HG03108 (cell line): ENCODE data around the gene CARD10.
"Not testable (repeated sequence)": the region's sequence is repeated elsewhere in the genome, so short reads cannot be mapped to it uniquely, and the experiment has no call there.

Experiments
- ATAC-seq: cut with Tn5 transposase; IDR thresholded peaks from one replicate; pipeline ENCODE4 v1.9.1; 2021; ENCODE audit warnings: moderate library complexity; ENCODE audit not compliant: unreplicated experiment

CARD10 gene

DNA sequence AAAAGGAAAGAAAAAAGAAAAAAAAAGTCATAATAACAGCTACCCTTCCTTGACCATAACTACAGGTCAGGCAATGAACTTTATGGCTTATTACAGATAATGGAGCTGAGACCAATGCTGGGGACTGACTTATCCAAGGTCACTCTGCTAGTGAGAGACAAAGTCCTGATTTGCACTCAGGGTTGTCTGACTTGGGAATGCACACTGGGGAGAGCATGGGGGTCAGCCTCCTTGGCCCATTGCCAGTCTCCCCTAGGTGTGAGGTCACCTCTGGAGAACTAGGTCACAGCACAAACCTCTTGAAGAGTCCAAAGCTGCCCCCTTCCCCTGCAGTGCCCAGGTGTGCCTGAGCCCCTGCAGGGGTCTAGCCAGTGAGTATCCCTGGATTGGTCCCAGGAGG lies 35.8 kb upstream of the CARD10 start:
- no peak for ATAC-seq

GRCh38 chr22:37553725-37554124 lies 34.5 kb upstream of the CARD10 start:
- ATAC-seq: no peak

- ATAC-seq: no peak
Observed at GRCh38 chr22:37552524-37553163, 33.4 kb upstream of the CARD10 start.

- ATAC-seq: no peak
Observed at GRCh38 chr22:37551981-37552380, 32.8 kb upstream of the CARD10 start.

DNA sequence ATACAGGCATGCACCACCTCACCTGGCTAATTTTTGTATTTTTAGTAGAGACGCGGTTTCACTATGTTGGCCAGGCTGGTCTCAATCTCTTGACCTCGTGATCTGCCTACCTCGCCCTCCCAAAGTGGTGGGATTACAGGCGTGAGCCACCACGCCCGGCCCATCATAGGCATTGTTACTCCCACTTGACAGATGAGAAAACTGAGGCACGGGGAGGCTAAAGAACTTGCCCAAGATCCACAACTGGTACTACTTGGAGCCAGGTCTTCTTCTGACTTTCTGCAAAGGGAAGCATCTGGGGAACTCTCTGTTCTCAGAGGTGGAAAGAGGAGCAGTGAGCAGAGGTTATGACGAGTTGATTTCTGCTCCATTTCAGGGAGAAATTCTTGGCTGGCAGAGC lies 31.7 kb upstream of the CARD10 start:
- ATAC-seq: not testable (repeated sequence)

DNA sequence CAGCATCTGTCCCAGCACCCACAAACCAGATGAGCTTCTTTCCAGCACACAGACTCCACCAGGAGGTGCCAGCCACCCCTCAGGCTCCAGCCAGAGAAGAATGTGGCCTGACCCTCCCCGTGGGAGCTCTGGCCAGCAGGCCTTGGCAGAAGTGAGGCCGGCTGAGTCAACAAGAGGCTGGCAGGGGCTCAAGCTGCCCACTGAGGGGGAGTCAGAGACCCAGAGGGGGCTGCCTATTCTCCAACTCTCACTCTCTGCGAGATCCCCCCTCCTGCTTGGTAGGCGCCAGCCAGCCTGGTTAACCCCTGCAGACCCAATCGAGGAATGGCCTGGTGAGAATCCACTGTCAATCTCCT lies 30.5 kb upstream of the CARD10 start:
- ATAC-seq: no peak

- no peak for ATAC-seq
Observed at GRCh38 chr22:37547251-37547741, 28.1 kb upstream of the CARD10 start.

- no peak for ATAC-seq
Observed at GRCh38 chr22:37546437-37547250, 27.4 kb upstream of the CARD10 start.

- ATAC-seq: no peak
Observed at GRCh38 chr22:37545703-37546436, 26.7 kb upstream of the CARD10 start.

DNA sequence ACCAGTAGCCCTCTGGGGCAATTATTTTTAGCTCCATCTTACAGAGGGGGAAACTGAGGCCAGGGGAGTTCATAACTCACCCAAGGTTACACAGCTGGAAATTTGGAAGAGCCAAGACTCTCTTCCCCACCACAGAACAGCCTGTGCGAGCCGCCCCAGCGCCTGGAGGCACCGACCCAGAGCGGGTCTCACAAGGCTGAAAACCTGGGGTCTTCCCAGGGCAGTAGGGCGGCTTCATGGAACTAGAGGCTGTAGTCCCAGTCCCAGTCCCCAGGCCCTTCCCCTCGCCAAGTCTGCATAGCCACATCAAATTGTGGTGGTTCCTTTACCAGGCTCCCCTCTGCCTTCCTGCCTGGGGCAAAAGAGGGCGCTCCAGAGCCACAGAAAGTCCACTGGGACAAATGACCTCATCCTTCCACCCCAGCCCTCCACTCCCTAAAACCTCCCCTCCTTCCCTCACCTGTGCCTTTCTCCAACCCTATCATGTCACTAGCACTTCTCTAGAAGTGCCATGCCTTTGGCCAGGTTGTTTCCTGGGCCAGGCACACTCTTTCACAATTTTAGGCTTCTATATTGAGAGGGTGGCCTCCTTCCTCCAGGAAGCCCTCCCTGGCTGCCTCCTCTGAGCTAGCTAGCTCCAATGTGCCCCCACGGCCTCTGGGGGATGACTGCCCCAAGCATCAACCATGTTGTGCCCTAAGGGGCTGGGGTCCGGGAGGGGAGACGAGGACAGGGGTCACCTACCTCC lies 25.9 kb upstream of the CARD10 start:
- no peak for ATAC-seq

DNA sequence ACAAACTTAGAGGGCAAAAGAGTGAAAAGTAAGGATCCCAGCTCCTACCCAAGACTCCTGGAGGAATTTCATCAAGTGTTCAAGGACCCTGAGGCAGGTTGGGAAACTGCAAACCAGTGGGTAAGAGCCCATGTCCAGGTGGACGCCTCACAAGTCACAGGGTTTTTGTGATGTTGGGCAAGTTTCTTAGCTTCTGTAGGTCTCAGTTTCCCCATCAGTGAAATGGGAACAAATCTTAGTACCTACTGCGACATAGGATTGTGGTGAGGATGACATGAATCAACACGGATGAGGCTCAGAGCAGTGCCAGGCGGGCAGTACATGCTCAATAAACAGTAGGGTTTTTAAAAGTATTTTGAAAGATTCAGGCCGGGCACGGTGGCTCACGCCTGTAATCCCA lies 23.7 kb upstream of the CARD10 start:
- no peak for ATAC-seq

DNA sequence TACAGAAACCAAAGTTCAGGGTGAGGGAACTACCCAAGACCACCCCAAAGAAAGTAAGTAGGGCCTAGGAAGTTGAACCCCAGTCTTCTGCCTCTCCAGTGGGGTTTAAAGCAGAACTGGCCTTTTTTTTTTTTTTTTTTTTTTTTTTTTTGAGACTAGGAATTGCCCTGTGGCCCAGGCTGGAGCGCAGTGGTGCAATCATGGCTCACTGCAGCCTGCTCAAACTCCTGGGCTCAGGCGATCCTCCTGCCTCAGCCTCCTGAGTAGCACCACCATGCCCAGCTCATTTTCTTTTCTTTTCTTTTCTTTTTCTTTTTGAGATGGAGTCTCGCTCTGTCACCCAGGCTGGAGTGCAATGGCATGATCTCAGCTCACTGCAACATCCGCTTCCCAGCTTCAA lies 23.2 kb upstream of the CARD10 start:
- ATAC-seq: not testable (repeated sequence)

DNA sequence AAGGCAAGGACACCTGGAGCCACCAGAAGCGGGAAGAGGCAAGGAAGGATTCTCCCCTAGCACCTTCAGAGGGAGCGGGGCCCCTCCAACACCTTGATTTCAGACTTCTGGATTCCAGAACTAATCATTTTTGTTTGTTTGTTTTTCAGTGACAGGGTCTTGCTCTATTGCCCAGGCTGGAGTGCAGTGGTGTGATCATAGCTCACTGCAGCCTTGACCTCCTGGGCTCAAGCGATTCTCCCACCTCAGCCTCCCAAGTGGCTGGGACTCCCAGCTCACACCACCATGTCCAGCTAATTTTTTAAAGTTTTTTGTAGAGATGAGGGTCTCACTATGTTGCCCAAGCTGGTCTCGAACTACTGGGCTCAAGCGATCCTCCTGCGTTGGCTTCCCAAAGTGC lies 20.6 kb upstream of the CARD10 start:
- ATAC-seq: not testable (repeated sequence)

DNA sequence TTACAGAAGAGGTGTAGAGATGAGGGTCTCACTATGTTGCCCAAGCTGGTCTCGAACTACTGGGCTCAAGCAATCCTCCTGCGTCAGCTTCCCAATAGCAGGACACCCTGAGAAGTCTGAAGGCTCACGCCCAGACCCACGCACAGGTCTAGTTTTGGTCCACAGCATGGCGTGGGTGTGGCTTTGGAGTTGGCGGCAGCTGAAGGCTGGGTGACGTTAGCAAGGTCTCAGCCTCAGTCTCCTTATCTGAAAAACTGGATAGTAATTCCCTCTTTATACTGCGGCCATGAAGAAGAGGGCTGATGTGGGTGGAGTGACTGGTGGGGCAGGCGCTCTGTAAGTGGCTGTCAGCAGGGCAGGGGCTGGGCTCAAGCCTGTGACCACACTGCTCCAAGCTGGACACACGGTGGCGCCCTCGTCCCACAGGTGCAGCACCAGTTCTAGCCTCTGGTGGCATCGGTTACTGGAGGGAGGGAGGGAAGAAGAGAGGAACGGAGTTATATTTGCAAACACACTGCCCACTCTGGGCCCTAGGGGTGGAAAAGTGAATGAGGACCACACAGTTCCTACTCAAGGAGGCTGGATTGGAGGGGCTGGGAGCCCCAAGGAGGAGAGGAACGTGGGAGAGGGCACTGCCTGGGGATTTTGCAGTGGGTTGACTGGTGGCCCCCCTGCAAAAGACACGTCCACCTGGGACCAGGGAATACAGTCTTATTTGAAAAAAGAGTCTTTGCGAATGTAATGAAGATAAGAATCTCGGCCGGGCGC lies 19.6 kb upstream of the CARD10 start:
- peak; percentile 81 for ATAC-seq

GRCh38 chr22:37535159-37535558 lies 15.9 kb upstream of the CARD10 start:
- ATAC-seq: no peak

DNA sequence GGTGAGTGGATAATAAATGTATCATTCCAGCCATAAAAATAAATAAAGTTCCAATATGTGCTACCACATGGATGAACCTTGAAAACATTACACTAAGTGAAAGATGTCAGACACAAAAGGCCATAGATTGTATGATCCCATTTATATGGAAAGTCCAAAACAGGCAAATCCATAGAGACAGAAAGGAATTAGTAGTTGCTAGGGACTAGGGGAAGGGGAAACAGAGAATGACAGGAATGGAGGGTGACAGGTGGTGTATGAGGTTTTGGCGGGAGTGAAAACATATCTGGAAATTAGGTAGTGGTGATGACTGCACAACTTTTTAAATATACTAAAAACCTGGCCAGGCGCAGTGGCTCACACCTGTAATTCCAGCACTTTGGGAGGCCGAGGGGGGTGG lies 15.2 kb upstream of the CARD10 start:
- no peak for ATAC-seq

DNA sequence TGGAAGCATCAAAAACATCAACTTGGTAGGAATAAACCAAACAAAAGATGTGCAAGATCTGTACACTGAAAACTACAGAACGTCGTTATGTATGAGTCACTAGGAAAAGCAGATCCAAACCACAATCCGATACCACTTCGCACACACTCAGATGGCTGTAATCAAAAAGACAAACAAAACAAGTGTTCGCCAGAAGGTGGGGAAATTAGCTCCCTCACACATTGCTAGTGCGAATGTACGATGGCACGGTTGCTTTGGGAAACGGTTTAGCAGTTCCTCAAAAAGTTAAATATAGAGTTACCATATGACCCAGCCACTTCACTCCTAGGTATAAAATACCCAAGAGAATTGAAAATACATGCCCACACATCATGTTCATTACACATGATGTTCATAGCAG lies 14.8 kb upstream of the CARD10 start:
- ATAC-seq: no peak

DNA sequence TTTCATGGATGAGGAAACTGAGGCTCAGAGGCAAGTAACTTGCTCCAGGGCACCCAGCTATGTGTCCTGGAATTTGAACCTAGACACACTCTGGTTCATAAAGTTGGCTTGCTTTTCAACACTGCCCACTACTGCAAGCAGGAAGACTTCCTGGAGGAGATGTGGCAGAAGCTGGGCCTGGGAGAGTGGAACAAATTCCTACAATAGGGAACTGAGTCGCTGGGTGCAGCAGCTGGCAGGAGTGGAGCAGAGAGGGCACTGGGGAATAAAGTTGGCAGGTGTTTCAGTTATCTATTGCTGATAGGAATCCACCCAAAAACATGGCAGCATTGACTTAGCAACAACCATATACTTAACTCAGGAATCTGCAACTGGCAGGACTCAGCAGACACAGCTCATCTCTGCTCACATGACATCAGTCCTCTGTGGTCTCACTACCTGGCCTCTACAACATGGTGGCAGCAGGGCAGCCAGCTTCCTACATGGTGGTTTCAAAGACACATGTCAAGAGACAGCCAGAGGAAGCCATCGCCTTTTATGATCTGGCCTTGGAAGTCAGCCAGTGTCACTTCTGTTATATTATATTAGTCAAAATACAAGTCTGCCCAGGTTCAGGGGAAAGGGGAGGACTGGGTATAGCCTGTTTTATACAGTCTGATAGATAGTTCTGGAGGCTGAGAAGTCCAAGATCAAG lies 10.6 kb upstream of the CARD10 start:
- no peak for ATAC-seq

- not testable (repeated sequence) for ATAC-seq
Observed at GRCh38 chr22:37527952-37528351, 8.7 kb upstream of the CARD10 start.
